ENCODE results near the gene NCOA6. TPM values are rescaled to one million over a fixed set of nuclear protein-coding genes. Genes with fewer than 3 reads are reported as not detected.
"Not testable (repeated sequence)": the region's sequence is repeated elsewhere in the genome, so short reads cannot be mapped to it uniquely, and the experiment has no call there.

NCOA6 gene
- total and polyA plus RNA-seq, 2 donors: 18.8 to 19.1 TPM

DNA sequence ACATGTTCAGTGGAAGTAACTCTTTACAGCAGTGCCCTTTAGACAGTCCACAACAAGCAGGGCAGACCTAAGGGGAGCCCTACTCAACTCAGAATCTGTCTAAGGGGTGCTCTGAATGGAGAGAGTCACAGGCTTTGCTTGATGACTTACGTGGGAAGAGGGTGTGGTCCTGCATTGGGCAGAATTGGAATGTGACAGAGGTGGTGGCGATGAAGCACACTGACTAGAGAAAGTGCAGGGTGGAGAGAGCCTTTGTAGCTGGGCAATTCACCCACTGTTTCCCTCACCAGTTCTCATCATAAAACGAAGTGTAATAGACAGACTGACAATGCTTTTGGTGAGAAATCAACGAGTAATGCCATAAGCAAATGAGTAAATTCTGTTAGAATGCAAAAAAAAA lies 110.1 kb downstream of the NCOA6 start:
- H3K4me3 ChIP-seq (ENCODE audit: low read depth, low read length): no peak overlapping the region
- no peak overlapping the region for H3K27ac ChIP-seq (ENCODE audit: low read depth)
- WGBS: 95% methylated on average over 4 of the region's 4 CpGs
- no peaks in the 10 kb centered on the region for H3K4me1 ChIP-seq (ENCODE audit: insufficient read depth)
- no peak for DNase-seq (ENCODE audit: extremely low spot score)
- H3K36me3 ChIP-seq (ENCODE audit: insufficient read depth): peaks cover 5% of the 10 kb centered on the region

DNA sequence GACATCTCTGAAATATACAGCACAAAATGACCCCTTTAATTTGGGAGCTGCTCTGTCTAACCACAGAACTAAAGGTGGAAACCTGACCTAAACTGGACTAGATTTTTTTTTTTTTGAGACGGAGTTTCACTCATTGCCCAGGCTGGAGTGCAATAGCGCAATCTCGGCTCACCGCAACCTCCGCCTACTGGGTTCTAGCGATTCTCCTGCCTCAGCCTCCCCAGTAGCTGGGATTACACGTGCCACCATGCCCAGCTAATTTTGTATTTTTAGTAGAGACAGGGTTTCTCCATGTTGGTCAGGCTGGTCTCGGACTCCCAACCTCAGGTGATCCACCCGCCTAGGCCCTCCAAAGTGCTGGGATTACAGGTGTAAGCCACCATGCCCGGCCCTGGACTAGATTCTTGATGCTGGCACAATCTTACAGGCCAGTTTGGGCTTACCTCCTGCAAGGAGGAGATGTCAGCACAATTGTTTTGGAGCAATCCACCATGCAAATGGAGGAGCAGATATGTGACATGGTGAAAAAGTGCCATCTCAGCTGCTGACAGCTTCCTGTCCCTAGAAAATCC lies 111.4 kb downstream of the NCOA6 start:
- not testable (repeated sequence) for H3K27ac ChIP-seq (ENCODE audit: low read depth); H3K36me3 ChIP-seq (ENCODE audit: insufficient read depth); DNase-seq (ENCODE audit: extremely low spot score); H3K4me3 ChIP-seq (ENCODE audit: low read depth, low read length); H3K4me1 ChIP-seq (ENCODE audit: insufficient read depth)
- 94% methylated on average over 10 of the region's 10 CpGs for WGBS

DNA sequence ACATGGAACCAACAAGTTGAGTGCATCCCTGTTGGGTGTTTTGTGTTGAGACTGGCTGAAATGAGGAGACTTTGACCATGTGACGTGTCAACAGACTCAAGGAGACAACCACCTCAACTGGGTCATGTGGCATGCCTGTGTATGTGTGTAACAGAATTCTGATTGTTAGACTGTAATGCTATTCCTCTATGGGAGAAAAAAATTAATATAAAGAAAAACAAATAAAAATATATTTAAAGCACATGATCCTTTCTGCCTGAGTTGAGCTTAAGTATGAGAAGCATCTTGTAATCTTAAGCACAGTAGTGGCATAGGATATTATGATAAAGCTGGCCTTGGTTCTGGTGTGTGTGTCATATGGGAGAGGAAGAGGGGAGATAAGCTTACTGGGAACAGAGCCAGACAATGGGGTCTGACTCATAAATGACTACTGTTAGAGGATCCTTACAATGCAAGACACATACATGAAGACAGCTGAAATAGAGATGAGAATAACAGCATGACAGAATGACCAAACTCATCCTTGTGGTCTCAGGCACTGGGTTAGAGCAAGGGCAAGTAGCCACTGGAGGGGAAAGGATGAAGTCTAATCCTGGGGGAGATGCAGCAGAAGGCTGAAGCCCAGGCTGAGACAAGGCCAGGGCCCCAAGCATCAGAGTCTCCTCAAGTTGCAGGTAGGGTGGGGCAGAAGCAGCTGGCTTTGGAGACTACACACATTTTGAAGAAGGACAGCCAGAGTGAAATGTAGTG lies 112.1 kb downstream of the NCOA6 start:
- 79% methylated on average over 1 of the region's 1 CpG for WGBS
- DNase-seq (ENCODE audit: extremely low spot score): no peak
- Histone ChIP-seq H3K4me3 (ENCODE audit: low read depth, low read length) (no peak overlapping the region), H3K4me1 (ENCODE audit: insufficient read depth) (no peaks in the 10 kb centered on the region), H3K36me3 (ENCODE audit: insufficient read depth) (peaks cover 5% of the 10 kb centered on the region), H3K27ac (ENCODE audit: low read depth) (no peak overlapping the region)

DNA sequence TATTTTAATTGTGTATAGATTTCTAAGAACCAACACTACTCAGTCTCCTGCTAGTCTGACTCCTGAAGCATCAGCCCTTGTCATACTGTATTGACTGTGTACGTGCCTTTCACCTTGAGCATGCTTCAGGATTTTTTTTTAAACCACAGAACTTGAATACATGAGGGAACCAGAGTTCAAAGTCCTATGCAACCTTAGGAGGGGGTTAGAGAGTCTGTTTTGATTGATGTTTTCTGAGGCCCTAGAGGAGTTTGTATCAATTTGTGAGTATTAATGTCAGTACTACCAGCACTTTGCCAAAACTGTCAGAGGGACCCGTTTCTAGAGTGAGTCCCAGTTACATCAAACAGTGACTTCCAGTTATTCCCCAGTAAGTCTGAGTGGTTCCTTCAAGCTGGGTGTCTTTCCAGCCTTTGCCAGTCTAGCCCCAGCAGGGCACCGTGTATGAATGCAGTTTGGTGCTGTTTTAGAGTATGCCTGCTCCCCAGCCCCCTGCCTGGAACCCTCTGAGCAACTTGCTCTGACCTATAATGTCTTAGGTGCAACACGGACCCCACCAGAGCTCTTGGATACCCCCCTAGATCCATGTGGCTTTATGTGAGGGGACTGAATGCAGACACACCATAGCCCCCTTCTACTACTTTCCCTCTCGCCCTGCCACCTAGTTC lies 112.8 kb downstream of the NCOA6 start:
- no peak for DNase-seq (ENCODE audit: extremely low spot score)
- Histone ChIP-seq H3K36me3 (ENCODE audit: insufficient read depth) (peaks cover 3% of the 10 kb centered on the region), H3K4me3 (ENCODE audit: low read depth, low read length) (no peak overlapping the region), H3K4me1 (ENCODE audit: insufficient read depth) (no peaks in the 10 kb centered on the region), H3K27ac (ENCODE audit: low read depth) (no peak overlapping the region)
- 77% methylated on average over 5 of the region's 5 CpGs for WGBS

DNA sequence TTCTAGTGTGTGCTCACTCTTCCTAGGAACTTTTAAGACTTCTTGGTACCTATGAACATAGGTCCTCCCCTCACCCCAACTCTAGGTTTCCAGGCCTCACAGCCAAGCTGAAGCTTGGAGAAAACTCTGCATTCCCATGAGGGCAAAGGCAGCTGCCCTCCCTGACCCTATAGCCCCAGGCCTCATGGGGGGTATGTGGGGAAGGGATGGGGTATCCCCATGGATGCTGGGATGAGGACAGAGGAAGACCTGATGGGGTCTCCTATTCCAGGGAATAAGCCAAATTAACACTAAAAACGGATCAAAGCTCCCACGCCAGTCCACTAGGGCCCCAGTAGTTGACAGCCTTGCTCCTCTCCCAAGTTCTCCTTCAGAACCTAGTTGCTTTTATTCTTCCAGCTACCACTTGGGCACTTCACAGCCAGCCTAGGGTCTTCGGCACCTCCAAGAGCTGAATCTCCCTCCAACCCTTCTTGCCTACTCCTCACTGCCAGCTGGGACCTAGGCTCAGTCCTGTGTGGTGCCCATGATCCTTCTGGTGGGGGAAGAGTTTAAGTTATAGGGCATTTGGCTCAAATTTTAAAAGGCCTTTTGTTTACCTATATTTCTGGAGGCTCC lies 113.5 kb downstream of the NCOA6 start:
- Histone ChIP-seq H3K36me3 (ENCODE audit: insufficient read depth) (peaks cover 3% of the 10 kb centered on the region), H3K4me1 (ENCODE audit: insufficient read depth) (no peaks in the 10 kb centered on the region)
- 95% methylated on average over 3 of the region's 3 CpGs for WGBS

DNA sequence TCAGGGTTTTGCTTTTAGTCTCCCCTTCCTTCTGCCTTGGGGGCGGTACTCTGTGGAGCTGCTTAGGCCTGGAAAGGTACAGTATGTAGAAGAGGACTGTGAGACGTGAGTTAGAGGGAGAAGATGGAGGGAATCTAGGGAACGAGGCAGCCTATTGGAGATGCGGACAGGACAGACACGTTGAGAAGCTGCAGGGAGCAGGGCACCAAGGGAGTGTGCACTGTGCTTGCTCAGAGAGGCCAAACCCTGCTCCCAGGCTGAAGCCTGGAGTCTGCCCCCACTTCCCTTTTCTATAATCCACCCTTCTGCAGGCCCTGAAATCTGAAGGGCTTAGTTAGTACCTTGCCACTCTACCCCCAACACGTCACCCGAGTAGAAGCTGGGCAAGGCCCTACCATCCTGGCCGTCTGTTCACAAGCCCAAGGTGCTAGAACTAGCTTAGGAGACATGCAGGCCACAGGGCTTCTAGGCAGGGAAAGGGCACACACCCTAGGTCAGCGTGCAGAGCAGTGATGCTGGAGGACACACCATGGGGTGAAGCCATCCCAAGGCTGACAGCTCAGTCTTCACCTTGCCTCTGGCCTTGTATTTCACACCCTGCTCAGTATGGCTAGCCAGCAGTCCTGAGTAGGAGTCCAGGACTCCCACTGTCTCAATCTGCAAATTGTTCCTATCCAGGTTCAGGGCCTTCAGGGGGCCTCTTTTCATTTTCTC lies 114.4 kb downstream of the NCOA6 start:
- Histone ChIP-seq H3K4me3 (ENCODE audit: low read depth, low read length) (no peak overlapping the region), H3K27ac (ENCODE audit: low read depth) (no peak overlapping the region), H3K4me1 (ENCODE audit: insufficient read depth) (no peaks in the 10 kb centered on the region), H3K36me3 (ENCODE audit: insufficient read depth) (peaks cover 3% of the 10 kb centered on the region)
- DNase-seq (ENCODE audit: extremely low spot score): no peak
- 89% methylated on average over 9 of the region's 9 CpGs for WGBS

More for the DNA sequence above, 113.5 kb downstream of the NCOA6 start:
- Histone ChIP-seq H3K4me3 (ENCODE audit: low read depth, low read length) (no peak overlapping the region), H3K27ac (ENCODE audit: low read depth) (no peak overlapping the region)
- no peak for DNase-seq (ENCODE audit: extremely low spot score)

DNA sequence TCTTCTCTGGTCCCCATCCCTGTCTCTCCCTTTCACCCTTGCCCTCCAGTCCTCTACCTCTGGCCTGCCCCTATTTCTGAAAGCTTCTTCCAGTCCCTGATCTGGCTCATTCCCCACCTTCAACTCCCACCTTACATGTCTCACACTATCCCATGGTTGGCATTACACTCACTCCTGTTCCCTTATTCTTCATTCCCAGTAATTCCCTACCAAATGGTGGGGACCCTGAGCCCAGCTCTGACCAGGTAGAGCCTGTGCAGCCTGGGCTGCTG lies 114.9 kb downstream of the NCOA6 start:
- no peak overlapping the region for H3K27ac ChIP-seq (ENCODE audit: low read depth)
- no peak for DNase-seq (ENCODE audit: extremely low spot score)
- H3K4me3 ChIP-seq (ENCODE audit: low read depth, low read length): no peak overlapping the region
- H3K4me1 ChIP-seq (ENCODE audit: insufficient read depth): no peaks in the 10 kb centered on the region
- peaks cover 3% of the 10 kb centered on the region for H3K36me3 ChIP-seq (ENCODE audit: insufficient read depth)

DNA sequence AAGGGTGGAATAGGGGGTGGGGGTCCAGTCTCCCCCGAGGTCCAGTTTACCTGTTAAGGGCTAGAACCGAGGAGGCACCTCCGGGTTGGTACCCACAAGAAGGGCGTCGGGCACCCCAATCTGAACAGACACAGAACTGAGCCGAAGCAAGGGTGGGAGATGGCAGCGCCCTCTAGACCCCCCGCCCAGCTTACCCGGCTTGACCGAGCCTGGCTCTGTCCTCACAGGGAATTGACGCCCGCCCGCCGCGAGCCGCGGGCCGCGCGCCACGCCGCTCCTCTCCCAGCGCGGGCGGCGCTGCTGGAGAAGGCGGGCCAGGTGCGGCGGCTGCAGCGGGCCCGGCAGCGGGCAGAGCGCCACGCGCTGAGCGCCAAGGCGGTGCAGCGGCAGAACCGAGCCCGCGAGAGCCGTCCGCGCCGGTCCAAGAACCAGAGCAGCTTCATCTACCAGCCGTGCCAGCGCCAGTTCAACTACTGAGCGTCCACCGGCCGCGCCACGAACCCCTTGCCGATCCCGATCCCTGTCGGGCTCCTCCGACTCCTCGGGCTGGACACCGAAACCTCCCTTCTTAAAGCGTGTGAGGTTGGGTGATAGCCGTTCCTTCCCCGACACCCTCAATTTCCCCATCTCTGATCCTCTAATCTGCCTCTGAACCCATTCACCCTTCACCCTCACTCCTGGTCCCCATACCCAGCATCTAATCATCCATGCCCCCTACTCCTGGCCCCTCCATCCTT lies 115.5 kb downstream of the NCOA6 start:
- Histone ChIP-seq H3K4me3 (ENCODE audit: low read depth, low read length) (peak overlapping the region; percentile 52), H3K4me1 (ENCODE audit: insufficient read depth) (no peaks in the 10 kb centered on the region), H3K27ac (ENCODE audit: low read depth) (no peak overlapping the region), H3K36me3 (ENCODE audit: insufficient read depth) (peaks cover 3% of the 10 kb centered on the region)
- DNase-seq (ENCODE audit: extremely low spot score): no peak
- 2% methylated on average over 61 of the region's 61 CpGs for WGBS

DNA sequence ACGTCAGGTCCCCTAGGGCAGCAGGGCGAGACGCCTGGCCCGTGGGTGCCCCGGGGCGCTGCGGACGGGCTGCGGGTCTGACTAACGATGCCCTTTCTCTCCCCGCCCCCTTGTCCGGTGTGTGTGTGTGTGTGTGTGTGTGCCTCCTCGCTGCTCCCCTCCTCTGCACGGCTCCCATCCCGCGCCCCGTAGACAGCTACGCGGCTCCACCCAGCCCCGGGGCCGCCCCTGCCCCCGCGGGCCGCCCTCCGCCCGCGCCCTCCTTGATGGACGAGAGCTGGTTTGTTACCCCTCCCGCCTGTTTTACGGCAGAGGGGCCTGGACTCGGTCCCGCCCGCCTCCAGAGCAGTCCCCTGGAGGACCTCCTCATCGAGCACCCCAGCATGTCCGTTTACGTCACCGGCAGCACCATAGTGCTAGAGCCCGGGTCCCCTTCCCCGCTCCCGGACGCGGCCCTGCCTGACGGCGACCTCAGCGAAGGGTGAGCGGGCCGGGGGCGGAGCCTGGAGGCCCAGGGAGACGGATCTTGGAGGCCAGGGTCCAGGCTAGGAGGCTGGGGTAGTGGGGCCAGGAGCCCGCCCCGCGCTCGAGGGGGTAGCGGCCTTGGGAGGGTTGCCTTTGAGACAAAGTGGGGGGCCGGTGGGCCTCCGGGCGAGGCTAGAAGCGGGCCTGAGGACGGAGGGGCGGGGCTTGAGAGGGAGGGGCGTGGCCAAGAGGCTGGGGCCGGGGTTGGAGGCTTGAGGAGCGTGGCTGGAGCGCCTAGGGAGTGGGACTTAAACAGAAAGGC lies 116.2 kb downstream of the NCOA6 start:
- peak overlapping the region; percentile 52 for H3K4me3 ChIP-seq (ENCODE audit: low read depth, low read length)
- WGBS: under 1% methylated on average over 64 of the region's 64 CpGs
- no peaks in the 10 kb centered on the region for H3K4me1 ChIP-seq (ENCODE audit: insufficient read depth)
- peaks cover under 1% of the 10 kb centered on the region for H3K36me3 ChIP-seq (ENCODE audit: insufficient read depth)
- H3K27ac ChIP-seq (ENCODE audit: low read depth): peak overlapping the region; percentile 38
- DNase-seq (ENCODE audit: extremely low spot score): peak; percentile 43

DNA sequence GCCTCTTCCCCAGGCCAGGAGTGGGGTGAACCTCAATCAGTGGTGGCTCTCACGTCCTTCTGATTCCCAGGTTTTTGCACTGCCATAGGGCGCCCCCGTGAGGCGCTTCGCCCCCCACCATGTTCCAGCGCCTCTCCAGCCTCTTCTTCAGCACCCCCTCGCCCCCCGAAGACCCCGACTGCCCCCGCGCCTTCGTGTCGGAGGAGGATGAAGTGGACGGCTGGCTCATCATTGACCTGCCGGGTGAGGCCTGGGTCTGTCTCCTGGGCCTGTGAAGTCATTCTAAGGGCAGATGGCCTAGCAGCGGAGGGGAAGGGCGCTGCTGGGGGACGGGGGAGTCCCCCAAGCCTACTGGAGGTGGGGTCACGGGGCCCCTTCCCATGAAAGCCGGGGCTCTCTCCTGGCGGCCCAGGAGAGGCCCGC lies 116.8 kb downstream of the NCOA6 start:
- Histone ChIP-seq H3K4me1 (ENCODE audit: insufficient read depth) (no peaks in the 10 kb centered on the region), H3K4me3 (ENCODE audit: low read depth, low read length) (peak overlapping the region; percentile 52), H3K36me3 (ENCODE audit: insufficient read depth) (no peaks in the 10 kb centered on the region), H3K27ac (ENCODE audit: low read depth) (no peak overlapping the region)
- 4% methylated on average over 22 of the region's 22 CpGs for WGBS
- no peak for DNase-seq (ENCODE audit: extremely low spot score)

DNA sequence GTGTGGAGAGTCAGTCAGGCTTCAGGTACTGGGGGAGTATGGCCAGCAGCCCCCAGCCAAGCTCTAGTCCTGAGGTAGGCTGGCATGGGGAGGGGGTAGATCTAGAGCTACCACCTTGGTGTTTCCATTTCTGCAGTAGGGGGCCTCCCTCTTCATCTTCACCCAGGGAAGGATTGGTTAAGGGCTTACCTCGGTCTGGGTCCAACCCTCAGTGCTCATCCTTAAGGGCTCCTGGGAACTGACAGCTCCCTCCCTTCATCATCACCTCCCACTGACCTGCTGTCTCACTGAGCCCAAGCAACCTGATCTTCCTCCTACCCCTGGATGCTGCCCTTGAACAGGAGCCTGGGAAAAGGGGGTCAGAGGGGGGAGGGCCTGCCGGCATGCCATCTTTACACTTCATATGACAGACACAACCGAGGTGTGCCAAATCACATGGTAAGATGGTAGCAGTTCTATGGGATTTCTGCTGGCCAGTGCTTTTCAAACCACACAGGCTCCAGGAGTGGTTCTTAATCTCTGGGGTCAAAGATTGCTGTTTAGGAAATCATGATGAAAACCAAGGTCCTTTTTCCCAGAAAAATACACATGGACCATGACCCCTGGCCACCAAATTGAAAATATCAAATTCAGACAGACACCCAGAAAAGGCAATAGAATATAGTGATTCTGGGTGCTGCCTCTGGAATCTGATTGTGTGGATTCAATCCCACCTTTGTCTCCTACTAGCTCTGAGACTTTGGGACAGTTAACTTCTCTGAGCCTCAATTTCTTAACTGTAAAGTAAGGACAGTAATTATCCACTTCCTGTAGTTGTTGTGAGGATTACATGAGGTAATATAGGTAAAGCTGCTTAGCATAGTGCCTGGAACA lies 118.3 kb downstream of the NCOA6 start:
- 70% methylated on average over 3 of the region's 3 CpGs for WGBS
- no peaks in the 10 kb centered on the region for H3K36me3 ChIP-seq (ENCODE audit: insufficient read depth)
- no peaks in the 10 kb centered on the region for H3K4me1 ChIP-seq (ENCODE audit: insufficient read depth)
- DNase-seq (ENCODE audit: extremely low spot score): no peak
- no peak overlapping the region for H3K4me3 ChIP-seq (ENCODE audit: low read depth, low read length)
- no peak overlapping the region for H3K27ac ChIP-seq (ENCODE audit: low read depth)
